GM18951 (cell line): ENCODE measurements around the gene PPP1R1B.

Experiments
- POLR2A ChIP-seq: IDR thresholded peaks from 4 replicates; pipeline ENCODE4 v1.6.1; 2011; ENCODE audit warnings: mild to moderate bottlenecking; ENCODE audit not compliant: insufficient read length, insufficient read depth; ENCODE audit errors: extremely low read depth
- in situ Hi-C: fragments of 300-500 bp; cut with MboI; formaldehyde crosslinking; loops from one replicate; pipeline ENCODE4 v1.12.0; 2022; ENCODE audit warnings: low sequenced_read_pairs, mixed read lengths, inconsistent platforms; ENCODE audit not compliant: unreplicated experiment

The PPP1R1B gene

DNA sequence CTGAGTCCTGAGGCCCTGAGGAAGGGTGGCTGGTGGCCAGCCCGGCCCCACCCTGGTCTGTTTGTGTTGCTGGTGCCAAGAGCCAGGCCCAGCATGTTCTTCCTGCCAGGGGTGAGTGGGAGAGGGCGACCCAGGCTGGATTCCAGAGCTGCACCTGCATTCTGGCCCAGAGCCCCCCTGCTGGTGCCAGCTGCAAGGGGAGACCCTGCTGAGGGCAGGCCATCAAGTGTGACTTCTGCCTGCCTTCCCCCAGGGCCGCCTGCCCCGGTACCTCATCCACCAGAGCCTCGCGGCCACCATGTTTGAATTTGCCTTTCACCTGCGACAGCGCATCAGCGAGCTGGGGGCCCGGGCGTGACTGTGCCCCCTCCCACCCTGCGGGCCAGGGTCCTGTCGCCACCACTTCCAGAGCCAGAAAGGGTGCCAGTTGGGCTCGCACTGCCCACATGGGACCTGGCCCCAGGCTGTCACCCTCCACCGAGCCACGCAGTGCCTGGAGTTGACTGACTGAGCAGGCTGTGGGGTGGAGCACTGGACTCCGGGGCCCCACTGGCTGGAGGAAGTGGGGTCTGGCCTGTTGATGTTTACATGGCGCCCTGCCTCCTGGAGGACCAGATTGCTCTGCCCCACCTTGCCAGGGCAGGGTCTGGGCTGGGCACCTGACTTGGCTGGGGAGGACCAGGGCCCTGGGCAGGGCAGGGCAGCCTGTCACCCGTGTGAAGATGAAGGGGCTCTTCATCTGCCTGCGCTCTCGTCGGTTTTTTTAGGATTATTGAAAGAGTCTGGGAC, 36.0 kb downstream of the PPP1R1B start:
- no peak for TF ChIP-seq POLR2A
- in situ Hi-C loops: no loop called here

DNA sequence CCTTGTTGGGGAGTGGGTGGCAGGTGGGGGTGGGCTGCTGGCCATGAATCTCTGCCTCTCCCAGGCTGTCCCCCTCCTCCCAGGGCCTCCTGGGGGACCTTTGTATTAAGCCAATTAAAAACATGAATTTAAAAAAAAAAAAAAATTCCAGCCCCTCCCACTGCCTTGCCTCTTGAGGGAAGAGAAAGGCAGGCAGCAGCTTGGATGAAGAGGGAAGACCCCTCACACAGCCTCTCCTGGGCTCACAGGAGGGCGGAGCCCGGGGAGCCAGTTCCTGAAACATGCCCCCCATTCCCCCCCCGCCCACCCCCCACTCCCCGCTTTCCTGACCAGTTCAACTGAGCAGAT, 36.6 kb downstream of the PPP1R1B start:
- in situ Hi-C loops: no loop called here
- no peak for TF ChIP-seq POLR2A

DNA sequence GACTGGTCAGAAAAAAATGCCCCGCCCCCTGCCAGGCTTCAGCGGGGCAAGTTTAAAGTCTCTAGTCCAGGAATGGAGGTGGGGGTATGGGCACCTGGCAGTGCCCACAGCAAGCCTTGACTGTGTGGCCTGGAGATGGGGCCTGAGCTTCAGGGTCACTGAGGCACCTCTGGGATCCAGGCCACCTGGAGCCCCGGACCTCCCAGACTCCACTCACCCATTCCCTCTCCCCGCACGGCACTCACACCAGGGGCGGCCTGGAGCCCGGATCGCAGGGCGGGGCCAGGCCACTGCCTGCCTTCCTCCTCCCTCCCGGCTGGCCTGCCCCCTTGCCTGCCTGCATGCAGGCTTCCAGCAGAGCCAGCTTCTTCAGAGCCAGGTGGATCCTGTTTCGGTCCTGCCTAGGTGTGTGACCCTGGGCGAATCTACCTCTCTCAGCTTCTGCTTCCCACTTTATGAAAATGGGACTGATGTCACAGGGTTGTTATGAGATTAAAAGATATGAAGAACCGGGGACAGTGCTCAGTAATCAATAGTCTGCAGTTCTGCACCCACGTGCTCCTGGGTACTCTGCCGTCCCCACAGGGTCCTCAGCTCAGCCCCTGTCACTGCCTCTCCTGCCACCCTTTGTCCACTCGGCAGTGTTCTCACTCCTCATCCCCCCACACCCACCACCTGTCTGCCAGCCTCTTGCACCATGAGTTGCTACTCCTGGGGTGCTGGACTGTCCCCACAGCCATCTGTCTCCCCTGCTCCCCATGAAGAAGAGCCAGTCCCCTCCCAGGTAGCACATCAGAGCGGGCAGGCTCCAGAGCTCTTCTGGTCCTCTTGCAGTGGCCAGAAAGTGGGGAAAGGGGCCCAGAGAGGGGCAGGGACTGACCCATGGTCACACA, 37.2 kb downstream of the PPP1R1B start:
- TF ChIP-seq POLR2A: no peak
- in situ Hi-C loops: no loop called here

DNA sequence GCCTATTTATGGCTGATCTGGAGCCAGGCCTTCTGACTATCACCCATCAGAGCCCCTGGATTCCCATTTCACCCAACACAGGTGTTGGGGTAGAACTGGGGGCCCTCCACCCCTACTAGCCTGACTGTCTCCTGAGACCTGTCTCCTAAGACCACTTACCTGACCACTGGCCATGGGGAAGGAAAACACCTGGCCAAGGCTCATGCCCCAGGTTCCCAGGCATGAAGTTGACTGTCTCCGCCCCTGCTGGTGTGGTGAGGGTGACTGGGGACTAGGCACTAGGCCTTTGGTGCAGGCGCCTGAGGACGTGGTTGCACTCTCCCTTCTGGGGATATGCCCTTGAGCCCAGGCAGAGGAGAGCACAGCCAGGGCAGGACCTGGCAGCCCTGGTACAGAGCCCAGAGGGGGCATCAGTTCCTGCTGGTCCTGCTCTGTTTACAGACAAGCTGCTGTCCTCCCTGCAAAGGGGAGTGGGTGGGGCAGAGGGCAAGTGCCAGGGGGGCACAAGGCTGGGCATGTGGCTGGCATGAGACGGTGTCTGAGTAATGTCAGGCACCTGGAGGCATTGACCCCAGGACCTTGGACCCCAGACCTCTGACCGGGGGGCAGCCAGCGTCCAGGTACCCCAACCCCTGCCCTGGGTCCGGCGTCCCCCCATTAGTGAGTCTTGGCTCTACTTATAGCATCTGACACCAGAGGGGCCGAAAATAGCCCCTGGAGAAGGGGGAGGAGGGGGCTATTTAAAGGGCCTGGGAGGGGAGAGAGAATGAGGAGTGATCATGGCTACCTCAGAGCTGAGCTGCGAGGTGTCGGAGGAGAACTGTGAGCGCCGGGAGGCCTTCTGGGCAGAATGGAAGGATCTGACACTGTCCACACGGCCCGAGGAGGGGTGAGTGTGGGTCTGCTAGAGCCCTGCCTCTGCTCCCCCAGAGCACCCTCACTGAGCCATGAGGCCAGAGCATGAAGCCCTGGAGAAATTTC, 38.1 kb downstream of the PPP1R1B start, which contains the start of gene TCAP:
TSS of gene TCAP (plus strand) at position 769 of the 981 bp plus-strand sequence. CDS start at position 780, 11 bp downstream.
- in situ Hi-C loops: no loop called here
- TF ChIP-seq POLR2A: no peak

DNA sequence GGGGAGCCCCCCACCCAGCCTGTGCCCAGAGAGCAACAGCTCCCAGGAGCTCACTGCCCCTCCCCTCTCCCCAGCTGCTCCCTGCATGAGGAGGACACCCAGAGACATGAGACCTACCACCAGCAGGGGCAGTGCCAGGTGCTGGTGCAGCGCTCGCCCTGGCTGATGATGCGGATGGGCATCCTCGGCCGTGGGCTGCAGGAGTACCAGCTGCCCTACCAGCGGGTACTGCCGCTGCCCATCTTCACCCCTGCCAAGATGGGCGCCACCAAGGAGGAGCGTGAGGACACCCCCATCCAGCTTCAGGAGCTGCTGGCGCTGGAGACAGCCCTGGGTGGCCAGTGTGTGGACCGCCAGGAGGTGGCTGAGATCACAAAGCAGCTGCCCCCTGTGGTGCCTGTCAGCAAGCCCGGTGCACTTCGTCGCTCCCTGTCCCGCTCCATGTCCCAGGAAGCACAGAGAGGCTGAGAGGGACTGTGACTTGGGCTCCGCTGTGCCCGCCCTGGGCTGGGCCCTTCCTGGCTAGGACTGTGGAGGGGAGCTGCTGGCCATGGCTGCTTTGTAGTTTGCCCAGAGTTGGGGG, 39.0 kb downstream of the PPP1R1B start:
- no peak for TF ChIP-seq POLR2A
- in situ Hi-C loops: no loop called here

DNA sequence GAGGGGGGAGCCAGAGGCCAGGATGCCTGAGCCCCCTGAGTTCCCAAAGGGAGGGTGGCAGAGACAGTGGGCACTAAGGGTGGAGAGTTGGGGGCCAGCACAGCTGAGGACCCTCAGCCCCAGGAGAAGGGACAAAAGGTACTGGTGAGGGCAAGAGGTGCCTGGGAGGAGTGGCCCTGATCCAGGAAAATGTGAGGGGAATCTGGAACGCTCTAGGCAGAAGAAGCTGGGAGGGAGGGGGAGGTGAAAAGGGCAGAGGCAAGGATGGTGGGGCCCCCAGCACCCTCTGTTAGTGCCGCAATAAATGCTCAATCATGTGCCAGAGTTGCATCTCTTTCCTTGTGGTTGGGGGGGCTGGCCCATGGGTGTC, 39.5 kb downstream of the PPP1R1B start:
- in situ Hi-C loops: no loop called here

DNA sequence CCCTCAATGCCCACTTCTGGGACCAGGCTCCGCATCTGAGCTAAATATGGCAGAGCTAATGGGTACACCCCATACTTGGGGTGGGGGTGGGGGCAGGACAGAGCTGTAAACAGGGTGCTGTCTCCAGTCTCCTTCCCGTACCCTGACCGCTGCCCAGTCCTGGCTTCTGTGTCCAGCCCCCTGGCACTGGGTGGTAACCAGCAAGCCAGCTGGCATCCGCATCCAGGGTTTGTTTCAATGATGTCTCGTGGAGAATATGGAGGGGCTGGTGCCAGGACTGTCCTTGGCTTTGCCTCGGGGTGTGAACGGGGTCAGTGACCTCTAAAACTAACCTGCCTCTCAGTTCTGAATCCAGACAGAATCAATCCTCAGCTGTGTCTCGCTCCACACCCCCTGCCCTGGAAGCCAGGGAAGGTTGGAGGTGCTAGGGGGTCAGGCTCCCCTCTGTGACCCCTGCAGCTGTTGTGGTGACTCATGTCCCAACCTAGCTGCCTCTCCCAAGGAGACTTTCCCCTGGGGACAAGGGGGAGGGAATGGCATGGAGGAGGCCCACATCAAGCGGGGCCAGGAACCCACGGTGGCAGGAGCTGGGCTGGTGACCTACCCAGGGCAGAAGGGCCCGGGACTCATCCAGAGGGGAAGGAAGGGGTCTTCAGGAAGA, 40.0 kb downstream of the PPP1R1B start:
- in situ Hi-C loops: no loop called here
- TF ChIP-seq POLR2A: no peak

More for the DNA sequence above, 39.5 kb downstream of the PPP1R1B start:
- no peak for TF ChIP-seq POLR2A

DNA sequence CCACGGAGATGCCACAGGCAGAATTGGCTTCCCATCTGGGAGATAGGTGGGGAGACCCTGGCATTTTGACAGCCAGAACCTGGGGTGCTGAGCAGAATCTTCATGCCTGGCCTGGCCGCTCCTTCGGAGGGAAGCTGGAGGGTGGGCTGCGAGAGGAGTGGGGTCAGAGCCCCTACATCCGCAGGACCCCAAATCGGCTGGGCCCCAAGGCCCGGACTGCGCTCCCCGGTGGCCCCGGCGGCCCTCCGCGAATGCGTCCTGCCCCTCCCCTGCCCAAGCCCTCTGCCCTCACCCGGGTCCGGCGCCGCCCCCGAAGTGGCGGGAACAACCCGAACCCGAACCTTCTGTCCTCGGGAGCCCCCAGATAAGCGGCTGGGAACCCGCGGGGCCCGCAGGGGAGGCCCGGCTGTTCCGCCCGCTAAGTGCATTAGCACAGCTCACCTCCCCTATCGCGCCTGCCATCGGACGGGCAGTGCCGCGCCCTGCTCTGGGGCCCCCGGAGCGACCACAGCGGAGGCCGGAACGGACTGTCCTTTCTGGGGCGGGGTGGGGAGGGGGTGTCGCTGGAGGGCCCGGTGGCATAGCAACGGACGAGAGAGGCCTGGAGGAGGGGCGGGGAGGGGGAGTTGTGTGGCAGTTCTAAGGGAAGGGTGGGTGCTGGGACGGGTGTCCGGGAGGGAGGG, 40.7 kb downstream of the PPP1R1B start:
- in situ Hi-C loops: no loop called here
- no peak for TF ChIP-seq POLR2A

DNA sequence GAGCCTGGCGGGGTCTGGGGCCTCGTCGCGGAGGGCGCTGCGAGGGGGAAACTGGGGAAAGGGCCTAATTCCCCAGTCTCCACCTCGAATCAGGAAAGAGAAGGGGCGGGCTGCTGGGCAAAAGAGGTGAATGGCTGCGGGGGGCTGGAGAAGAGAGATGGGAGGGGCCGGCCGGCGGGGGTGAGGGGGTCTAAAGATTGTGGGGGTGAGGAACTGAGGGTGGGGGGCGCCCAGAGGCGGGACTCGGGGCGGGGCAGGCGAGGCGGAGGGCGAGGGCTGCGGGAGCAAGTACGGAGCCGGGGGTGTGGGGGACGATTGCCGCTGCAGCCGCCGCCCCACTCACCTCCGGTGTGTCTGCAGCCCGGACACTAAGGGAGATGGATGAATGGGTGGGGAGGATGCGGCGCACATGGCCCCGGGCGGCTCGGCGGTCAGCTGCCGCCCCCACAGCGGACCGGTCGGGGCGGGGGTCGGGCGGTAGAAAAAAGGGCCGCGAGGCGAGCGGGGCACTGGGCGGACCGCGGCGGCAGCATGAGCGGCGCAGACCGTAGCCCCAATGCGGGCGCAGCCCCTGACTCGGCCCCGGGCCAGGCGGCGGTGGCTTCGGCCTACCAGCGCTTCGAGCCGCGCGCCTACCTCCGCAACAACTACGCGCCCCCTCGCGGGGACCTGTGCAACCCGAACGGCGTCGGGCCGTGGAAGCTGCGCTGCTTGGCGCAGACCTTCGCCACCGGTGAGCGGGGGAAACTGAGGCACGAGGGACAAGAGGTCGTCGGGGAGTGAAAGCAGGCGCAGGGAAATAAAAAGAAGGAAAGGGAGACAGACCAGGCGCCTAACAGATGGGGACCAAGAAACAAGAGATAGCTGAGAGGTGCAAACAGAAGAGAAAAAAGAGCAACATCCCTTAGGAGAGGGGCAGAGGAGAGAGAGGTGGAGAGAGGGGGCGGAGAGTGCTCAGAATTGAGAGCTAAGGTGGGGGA, 41.5 kb downstream of the PPP1R1B start, which contains the start of gene PNMT:
TSS of gene PNMT (plus strand) at position 509 of the 980 bp plus-strand sequence. CDS start at position 532, 23 bp downstream.
- in situ Hi-C loops: no loop called here
- TF ChIP-seq POLR2A: no peak

DNA sequence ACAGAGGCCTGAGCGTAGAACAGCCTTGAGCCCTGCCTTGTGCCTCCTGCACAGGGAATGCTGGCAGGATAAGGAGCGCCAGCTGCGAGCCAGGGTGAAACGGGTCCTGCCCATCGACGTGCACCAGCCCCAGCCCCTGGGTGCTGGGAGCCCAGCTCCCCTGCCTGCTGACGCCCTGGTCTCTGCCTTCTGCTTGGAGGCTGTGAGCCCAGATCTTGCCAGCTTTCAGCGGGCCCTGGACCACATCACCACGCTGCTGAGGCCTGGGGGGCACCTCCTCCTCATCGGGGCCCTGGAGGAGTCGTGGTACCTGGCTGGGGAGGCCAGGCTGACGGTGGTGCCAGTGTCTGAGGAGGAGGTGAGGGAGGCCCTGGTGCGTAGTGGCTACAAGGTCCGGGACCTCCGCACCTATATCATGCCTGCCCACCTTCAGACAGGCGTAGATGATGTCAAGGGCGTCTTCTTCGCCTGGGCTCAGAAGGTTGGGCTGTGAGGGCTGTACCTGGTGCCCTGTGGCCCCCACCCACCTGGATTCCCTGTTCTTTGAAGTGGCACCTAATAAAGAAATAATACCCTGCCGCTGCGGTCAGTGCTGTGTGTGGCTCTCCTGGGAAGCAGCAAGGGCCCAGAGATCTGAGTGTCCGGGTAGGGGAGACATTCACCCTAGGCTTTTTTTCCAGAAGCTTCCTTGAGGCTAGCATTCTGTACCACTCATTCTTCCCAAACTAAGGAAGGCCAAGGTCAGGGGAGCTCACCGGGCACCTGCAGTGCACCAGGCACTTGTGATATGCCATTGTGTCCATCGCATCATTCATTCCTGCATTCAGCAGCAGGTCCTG, 43.4 kb downstream of the PPP1R1B start:
- TF ChIP-seq POLR2A: no peak
- in situ Hi-C loops: no loop called here

DNA sequence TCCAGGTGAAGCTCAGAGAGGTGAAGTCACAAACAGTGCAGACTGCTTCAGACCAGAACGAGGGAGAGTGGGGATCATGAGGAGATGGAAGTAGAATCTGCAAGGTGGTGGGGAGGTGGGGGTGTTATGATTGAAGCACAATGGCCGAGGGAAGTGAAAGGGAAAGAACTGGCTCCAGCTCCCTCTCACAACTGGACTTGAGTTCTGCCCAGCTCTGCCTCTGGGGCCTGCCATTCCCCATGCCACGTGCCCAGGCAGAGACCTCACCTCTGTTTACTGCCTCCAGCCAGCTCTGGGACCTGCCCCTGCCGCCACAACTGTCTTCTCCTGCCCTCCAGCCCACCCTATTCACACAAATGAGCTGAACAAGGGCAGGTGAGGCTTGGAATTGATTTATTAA, 44.0 kb downstream of the PPP1R1B start:
- in situ Hi-C loops: no loop called here
- TF ChIP-seq POLR2A: no peak
